Astrocyte (in vitro differentiated cells and primary cell): ENCODE measurements around the gene PRKACA. TPM values are rescaled to one million over a fixed set of nuclear protein-coding genes. Genes with fewer than 3 reads are reported as not detected.

ENCODE experiments used
- DNase-seq: peaks from one replicate; pipeline ENCODE4 v3.0.0-alpha.2; 2010; ENCODE audit warnings: low read depth
- FAIRE-seq: peaks from 2 replicates; lab custom pipeline; 2011; peaks lifted over from hg19 to GRCh38; lab: Jason Lieb, UNC
- H2AFZ ChIP-seq: 2 replicates; pipeline ENCODE4 v1.6.0; 2012; ENCODE audit warnings: low read depth, low read length, inconsistent platforms
- H3K27ac ChIP-seq: 2 replicates; pipeline ENCODE4 v1.5.1; 2011; ENCODE audit warnings: low read depth, low read length, inconsistent platforms
- H3K27me3 ChIP-seq: 2 replicates; pipeline ENCODE4 v1.6.0; 2011; ENCODE audit warnings: low read length, inconsistent platforms; ENCODE audit not compliant: insufficient read depth
- H3K36me3 ChIP-seq: 2 replicates; pipeline ENCODE4 v1.5.1; 2011; ENCODE audit warnings: low read length, inconsistent platforms; ENCODE audit not compliant: insufficient read depth
- H3K4me1 ChIP-seq: 2 replicates; pipeline ENCODE4 v1.5.1; 2011; ENCODE audit warnings: low read length, inconsistent platforms; ENCODE audit not compliant: insufficient read depth
- H3K4me2 ChIP-seq: 2 replicates; pipeline ENCODE4 v1.6.0; 2012; ENCODE audit warnings: low read length, inconsistent platforms
- H3K4me3 ChIP-seq: 2 replicates; pipeline ENCODE4 v1.5.1; 2011; ENCODE audit warnings: low read depth, mild to moderate bottlenecking, low read length, inconsistent platforms; ENCODE audit not compliant: insufficient read depth
- H3K79me2 ChIP-seq: 2 replicates; pipeline ENCODE4 v1.6.0; 2012; ENCODE audit warnings: mild to moderate bottlenecking, low read length, inconsistent platforms; ENCODE audit not compliant: insufficient read depth
- H3K9ac ChIP-seq: 2 replicates; pipeline ENCODE4 v1.6.0; 2012; ENCODE audit warnings: mild to moderate bottlenecking, low read length, inconsistent platforms
- H3K9me3 ChIP-seq: 2 replicates; pipeline ENCODE4 v1.5.1; 2012; ENCODE audit warnings: low read depth, mild to moderate bottlenecking, low read length, inconsistent platforms; ENCODE audit not compliant: insufficient read depth
- H4K20me1 ChIP-seq: 2 replicates; pipeline ENCODE4 v1.6.0; 2012; ENCODE audit warnings: low read length, inconsistent platforms; ENCODE audit not compliant: insufficient read depth
- H3K27ac Mint-ChIP-seq: one replicate; pipeline ENCODE4 v1.8.0; 2021; ENCODE audit warnings: mild to moderate bottlenecking, mixed read lengths; ENCODE audit not compliant: unreplicated experiment
- H3K27me3 Mint-ChIP-seq: one replicate; pipeline ENCODE4 v1.8.0; 2021; ENCODE audit warnings: low read depth, mixed read lengths; ENCODE audit not compliant: unreplicated experiment
- H3K36me3 Mint-ChIP-seq: one replicate; pipeline ENCODE4 v1.8.0; 2021; ENCODE audit warnings: low read depth, mixed read lengths; ENCODE audit not compliant: unreplicated experiment
- H3K4me1 Mint-ChIP-seq: one replicate; pipeline ENCODE4 v1.8.0; 2021; ENCODE audit warnings: low read depth, mixed read lengths; ENCODE audit not compliant: unreplicated experiment
- H3K4me3 Mint-ChIP-seq: one replicate; pipeline ENCODE4 v1.8.0; 2021; ENCODE audit warnings: mild to moderate bottlenecking, moderate library complexity, mixed read lengths; ENCODE audit not compliant: unreplicated experiment
- H3K9me3 Mint-ChIP-seq: one replicate; pipeline ENCODE4 v1.8.0; 2021; ENCODE audit warnings: mild to moderate bottlenecking, mixed read lengths; ENCODE audit not compliant: unreplicated experiment
- CTCF ChIP-seq: IDR thresholded peaks from 2 replicates; pipeline ENCODE4 v1.5.1; 2011; ENCODE audit warnings: low read depth, mild to moderate bottlenecking, inconsistent platforms, low read length, moderate library complexity; ENCODE audit not compliant: insufficient read depth
- EZH2 ChIP-seq: IDR thresholded peaks from 2 replicates; pipeline ENCODE4 v1.6.1; 2012; ENCODE audit warnings: mild to moderate bottlenecking, low read length, inconsistent platforms; ENCODE audit not compliant: insufficient read depth
- total RNA-seq: library from RNA; stranded (reverse); gene quantifications from 2 replicates; pipeline ENCODE4 v1.2.1, GENCODE V29; 2021

PRKACA gene
- total RNA-seq, 1 donor from 2014 or later, result 80.5 TPM

- Histone ChIP-seq H3K4me3 (no peak overlapping the region), H3K9me3 (no peaks in the 10 kb centered on the region), H4K20me1 (no peaks in the 10 kb centered on the region), H3K36me3 (no peaks in the 10 kb centered on the region), H3K27me3 (no peaks in the 10 kb centered on the region), H3K79me2 (no peaks in the 10 kb centered on the region), H2AFZ (no peak overlapping the region), H3K4me1 (no peaks in the 10 kb centered on the region), H3K4me2 (no peak overlapping the region), H3K27ac (no peak overlapping the region), H3K9ac (no peak overlapping the region)
- DNase-seq (no peak), FAIRE-seq (no peak)
- no peak overlapping the region for H3K4me3 Mint-ChIP-seq
- no peaks in the 10 kb centered on the region for H3K27me3 Mint-ChIP-seq
- peaks cover 11% of the 10 kb centered on the region for H3K36me3 Mint-ChIP-seq
- H3K9me3 Mint-ChIP-seq, result no peaks in the 10 kb centered on the region
- H3K4me1 Mint-ChIP-seq, result peaks cover 3% of the 10 kb centered on the region
- no peak for TF ChIP-seq EZH2
- no peak for TF ChIP-seq CTCF
- no peak overlapping the region for H3K27ac Mint-ChIP-seq
These were observed 46.5 kb upstream of the PRKACA start for GRCh38 chr19:14164082-14164481.

- no peak for DNase-seq
- peaks cover 12% of the 10 kb centered on the region for H3K36me3 Mint-ChIP-seq
- no peak overlapping the region for H3K9ac ChIP-seq
- no peaks in the 10 kb centered on the region for H3K36me3 ChIP-seq
- no peak overlapping the region for H2AFZ ChIP-seq
- no peak overlapping the region for H3K4me3 ChIP-seq
- no peak for FAIRE-seq
- no peaks in the 10 kb centered on the region for H4K20me1 ChIP-seq
- H3K9me3 Mint-ChIP-seq, result no peaks in the 10 kb centered on the region
- no peak overlapping the region for H3K4me3 Mint-ChIP-seq
- no peaks in the 10 kb centered on the region for H3K4me1 ChIP-seq
- no peaks in the 10 kb centered on the region for H3K27me3 ChIP-seq
- H3K4me1 Mint-ChIP-seq, result peaks cover 3% of the 10 kb centered on the region
- TF ChIP-seq CTCF (no peak), EZH2 (no peak)
- H3K9me3 ChIP-seq, result no peaks in the 10 kb centered on the region
- H3K4me2 ChIP-seq, result no peak overlapping the region
- no peaks in the 10 kb centered on the region for H3K79me2 ChIP-seq
- H3K27ac Mint-ChIP-seq, result no peak overlapping the region
- no peak overlapping the region for H3K27ac ChIP-seq
- no peaks in the 10 kb centered on the region for H3K27me3 Mint-ChIP-seq
These were observed 45.3 kb upstream of the PRKACA start for GRCh38 chr19:14162871-14163297.

- Histone ChIP-seq H3K4me3 (no peak overlapping the region), H3K4me1 (no peaks in the 10 kb centered on the region), H3K27me3 (no peaks in the 10 kb centered on the region), H3K27ac (no peak overlapping the region), H3K4me2 (no peak overlapping the region), H2AFZ (no peak overlapping the region), H3K9me3 (no peaks in the 10 kb centered on the region), H3K79me2 (no peaks in the 10 kb centered on the region), H3K9ac (no peak overlapping the region), H3K36me3 (no peaks in the 10 kb centered on the region), H4K20me1 (no peaks in the 10 kb centered on the region)
- H3K27ac Mint-ChIP-seq, result no peak overlapping the region
- H3K4me1 Mint-ChIP-seq, result peaks cover 3% of the 10 kb centered on the region
- H3K27me3 Mint-ChIP-seq, result no peaks in the 10 kb centered on the region
- no peak overlapping the region for H3K4me3 Mint-ChIP-seq
- DNase-seq (no peak), FAIRE-seq (no peak)
- H3K9me3 Mint-ChIP-seq, result no peaks in the 10 kb centered on the region
- H3K36me3 Mint-ChIP-seq, result peaks cover 15% of the 10 kb centered on the region
- TF ChIP-seq EZH2, result no peak
- TF ChIP-seq CTCF, result no peak
These were observed 43.7 kb upstream of the PRKACA start for GRCh38 chr19:14161305-14161704.
